HG03066 (cell line): ENCODE data around the gene ZFYVE27.
A peak's percentile ranks its signal among the peaks of the same experiment; 100 is the strongest.

Experiments
- ATAC-seq: cut with Tn5 transposase; IDR thresholded peaks from one replicate; pipeline ENCODE4 v1.9.1; 2021; ENCODE audit warnings: low read depth; ENCODE audit not compliant: unreplicated experiment

Gene ZFYVE27

DNA sequence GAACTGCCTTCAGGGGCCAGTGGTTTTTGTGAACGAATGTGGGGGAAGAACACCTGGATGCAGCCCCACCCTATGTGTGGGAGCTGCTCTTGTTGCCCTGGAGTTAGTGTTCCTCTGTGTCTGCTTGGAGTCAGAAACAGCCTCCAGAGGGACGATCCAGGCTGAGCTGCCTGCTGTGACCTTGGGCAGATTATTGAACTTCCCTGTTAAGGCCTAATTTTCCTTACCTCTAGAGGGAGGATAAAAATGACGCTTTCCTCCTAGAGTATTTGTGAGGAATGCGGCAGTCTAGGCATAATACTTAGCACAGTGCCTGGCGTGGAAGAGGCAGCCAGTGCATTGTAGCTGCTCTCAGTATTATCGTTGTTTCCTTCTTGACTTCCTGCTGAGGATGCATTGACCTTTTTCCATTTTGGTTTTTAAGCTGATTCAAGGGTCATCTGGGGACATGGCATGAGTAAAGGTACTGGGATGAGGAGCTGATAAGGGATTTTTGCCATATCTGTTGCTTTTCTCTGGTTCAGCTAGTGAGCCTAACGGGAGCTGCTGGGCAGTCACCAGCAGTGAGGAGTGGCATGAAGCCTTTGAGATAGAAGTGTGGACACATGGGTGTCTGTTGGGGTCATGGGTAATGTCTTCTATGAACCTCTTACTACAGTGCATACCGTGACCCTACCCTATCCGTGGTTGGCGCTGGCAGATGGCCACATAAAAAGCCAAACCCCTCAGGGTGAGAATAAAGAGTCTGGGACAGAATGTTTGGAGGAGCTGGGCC lies 6.4 kb downstream of the ZFYVE27 start:
- ATAC-seq, result no peak

DNA sequence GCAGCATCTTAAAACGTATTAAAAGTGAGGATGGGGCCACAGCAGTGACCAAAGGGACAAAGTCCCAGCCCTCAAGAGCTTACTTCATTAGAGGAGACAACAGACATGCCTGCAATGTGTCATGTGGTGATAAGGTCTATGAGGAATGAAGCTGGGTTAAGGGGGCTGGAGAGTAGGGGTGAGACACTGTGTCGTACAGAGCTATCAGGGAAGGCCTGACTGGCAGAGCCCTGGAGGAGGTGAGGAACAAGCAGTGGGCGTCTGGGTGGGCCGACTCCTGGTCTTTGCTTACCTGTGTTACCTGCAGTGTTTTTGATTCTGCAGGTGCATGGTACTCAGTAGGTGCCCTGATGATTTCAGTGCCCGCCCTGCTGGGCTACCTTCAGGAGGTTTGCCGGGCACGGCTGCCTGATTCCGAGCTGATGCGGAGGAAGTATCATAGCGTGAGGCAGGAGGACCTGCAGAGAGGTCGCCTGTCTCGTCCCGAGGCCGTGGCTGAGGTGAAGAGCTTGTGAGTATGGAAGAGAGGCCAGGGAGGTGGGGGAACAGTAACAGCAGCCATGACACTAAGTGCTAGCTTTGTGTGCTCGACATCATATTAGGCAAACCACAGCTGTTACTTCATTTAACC lies 7.6 kb downstream of the ZFYVE27 start:
- ATAC-seq, result no peak

DNA sequence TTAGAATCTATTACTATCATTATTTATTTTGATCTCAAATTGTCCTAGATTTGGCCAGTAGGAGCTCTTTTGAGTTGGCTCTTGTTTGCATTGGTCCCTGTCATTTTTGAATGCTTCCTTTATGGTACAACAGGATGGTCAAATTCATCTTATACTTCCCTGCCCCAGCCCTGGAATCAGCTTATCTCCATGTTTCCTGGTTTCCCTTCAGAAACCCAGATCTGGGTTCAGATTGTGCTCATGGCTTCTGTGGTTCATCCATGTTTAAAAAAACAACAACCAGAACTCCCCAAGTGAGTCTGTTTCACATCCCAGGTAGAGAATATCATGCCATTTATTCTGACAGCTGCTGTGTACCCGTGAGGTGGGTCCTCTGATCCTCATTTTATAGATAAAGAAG lies 10.6 kb downstream of the ZFYVE27 start:
- no peak for ATAC-seq

DNA sequence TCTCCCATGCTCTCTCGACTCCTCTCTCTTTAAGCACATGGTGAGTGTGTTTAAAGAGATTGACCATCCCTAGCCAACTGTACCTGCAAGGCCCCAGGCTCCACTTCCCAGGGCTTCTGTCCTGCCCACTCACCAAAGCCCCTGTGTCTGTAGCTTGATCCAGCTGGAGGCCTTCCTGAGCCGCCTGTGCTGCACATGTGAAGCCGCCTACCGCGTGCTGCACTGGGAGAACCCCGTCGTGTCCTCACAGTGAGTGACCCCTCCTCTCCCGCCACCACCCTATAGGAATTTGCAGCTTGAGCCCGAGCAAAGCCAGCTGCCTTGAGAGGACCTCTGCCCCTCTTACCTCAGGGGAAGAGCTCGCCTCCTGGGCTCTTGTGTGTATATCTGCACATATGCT lies 11.2 kb downstream of the ZFYVE27 start:
- no peak for ATAC-seq

DNA sequence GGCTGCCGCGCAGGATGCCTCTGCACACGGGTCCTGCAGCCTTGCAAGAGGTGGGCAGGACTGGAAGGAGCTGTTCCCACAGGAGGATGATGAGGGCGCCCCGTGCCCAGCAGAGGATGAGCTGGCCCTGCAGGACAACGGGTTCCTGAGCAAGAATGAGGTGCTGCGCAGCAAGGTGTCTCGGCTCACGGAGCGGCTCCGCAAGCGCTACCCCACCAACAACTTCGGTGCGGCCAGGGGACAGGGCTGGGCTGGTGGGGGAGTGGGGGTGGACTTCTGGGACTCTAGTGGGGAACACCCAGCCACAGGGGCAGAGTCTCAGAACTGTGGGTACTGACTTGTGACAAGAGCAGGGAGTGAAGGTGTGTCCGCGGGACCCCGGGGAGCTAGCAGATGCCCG lies 16.0 kb downstream of the ZFYVE27 start:
- ATAC-seq, result no peak

DNA sequence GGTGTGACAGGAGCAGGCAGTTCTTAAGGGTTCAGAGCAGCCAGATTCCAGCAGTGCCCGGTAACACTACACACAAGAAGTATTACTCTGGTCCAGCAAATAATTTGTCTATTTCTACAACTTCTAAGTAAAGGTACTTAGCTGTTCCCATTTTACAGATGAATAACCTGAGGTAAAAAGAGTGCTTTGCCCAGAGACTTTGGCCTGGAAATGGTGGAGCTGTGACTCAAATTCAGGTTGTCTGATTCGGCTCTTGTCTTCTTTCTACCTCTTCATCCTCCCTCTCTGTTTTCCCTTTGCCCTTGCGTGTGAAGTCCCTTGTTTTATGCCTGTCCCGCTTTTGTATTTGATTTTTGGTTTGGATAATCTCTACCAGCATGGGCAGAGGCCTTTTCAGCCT lies 17.8 kb downstream of the ZFYVE27 start:
- ATAC-seq, result no peak

DNA sequence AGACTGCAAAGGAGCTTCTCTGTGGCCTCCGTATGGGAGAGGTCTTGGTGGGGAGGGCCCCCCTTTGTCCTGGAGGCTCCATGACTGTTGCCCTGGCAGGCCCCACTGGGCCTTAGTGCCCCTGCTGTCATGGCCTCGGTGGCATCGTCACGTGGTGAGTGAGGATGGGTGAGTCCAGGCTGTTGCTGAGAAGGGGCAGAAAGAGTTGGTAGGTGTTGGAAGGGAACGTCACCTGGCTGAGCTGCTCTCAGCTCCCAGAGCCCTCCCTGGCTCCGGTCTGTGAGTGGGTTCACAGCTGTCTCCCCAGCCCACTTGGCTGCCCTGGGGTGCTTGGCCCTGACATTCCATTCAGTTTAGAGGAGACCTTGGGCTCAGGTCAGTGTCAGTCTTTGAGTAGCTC lies 18.8 kb downstream of the ZFYVE27 start:
- ATAC-seq, result no peak

DNA sequence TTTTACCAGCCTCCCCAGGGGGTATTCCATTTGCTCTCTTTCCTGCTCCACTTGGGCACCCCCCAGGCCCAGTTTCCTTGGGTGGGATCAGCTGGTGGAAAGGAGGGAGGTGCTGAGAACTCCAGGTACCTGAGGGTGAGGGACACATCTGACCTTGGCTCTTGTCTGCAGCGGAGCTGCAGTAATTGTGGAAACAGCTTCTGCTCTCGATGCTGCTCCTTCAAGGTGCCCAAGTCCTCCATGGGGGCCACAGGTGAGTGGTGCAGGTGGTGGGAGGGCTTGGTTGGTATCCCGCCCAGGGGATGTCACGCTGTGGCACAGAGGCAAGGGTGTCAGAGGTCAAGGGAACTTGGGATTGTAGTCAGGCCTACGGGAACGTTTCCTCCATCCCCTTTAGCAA lies 20.5 kb downstream of the ZFYVE27 start:
- ATAC-seq, result no peak

DNA sequence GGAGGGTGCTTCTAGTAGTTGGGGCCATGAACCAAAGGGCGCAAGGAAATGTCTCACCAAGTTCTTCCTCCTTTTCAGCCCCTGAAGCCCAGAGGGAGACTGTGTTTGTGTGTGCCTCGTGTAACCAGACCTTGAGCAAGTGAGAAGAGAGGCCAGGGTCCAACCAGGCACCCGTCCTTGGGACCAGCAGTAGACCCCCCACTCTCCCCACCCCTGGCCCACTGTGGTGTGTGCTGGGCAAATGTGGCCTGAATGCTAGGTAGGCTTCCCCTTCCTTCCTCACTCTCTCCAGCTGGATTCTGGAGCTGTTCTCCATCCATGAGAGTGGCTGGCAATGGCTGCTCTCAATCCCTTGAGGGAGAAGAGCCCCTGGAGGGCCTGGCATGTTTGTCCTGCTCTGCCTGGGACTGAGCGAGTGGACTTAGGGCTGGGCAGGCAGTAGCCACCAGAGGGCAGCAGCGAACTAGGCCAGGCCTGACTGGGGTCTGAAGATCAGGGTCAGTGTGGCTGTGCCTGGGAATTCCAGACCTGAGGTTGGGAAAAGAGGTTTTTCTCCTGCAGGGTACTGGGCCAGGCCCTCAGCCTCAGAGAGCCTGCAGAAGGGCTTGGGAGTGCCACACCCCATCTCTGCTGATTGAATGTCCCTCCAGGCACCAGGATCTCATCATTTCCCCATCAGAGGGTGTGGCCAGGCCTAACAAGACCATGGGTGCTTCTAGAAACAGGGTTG lies 22.4 kb downstream of the ZFYVE27 start:
- peak; percentile 48 for ATAC-seq

DNA sequence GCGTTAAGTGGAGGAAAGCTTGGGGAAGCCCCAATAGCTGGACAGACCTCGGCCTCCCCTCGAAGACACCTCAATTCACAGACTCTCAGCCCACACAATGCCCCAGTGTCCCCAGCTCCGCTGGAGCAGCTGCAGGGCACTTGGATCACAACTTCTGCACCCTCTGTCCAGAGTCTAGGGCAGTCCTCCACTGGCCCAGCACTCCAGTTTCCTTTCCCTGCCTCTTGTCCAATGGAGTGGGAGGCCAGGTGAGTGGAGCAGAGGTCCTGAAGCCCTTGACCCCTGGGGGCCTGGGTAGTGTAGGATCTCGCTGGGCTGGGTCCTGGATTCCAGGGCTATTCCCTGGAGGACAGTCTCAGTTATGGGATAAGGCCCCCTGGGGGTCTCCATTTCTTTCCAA lies 23.0 kb downstream of the ZFYVE27 start:
- ATAC-seq, result no peak

DNA sequence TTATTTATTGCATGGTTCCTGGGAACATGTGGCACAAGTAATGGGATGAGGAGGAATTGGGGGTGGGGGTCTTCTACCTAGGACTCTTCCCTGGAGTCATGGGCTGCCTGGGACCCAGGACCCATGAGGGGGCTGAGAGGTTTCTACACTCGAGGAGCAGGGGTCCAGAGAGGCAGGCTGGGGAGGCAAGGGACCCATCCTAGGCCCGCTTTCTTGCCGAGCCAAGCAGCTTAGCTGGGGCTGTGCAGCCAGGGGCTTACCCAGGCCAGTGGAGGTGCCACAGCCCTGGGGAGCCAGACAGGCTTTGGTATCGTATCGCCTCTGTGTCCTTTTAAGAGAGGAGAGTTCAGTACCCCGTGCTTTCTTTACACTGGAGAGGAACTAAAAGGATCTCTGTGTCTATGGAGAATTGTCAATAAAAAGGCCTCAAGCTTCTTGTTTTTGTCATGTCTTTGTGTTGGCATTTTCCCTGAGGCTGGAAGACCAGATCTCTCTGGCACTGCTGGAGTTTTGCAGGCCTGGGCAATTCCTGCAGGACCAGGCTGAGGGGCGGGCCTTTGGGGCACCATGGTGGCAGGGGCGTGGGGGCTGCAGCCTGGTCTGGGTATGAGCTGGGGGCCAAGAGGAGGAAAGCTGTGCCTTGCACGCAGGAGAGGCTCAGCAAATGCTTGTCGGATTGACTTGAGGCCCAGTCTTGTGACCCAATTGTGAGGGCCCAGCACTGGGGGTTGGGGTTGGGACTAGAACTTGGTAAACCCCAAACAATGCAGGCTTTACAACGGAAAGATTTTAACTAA lies 23.7 kb downstream of the ZFYVE27 start:
- no peak for ATAC-seq

DNA sequence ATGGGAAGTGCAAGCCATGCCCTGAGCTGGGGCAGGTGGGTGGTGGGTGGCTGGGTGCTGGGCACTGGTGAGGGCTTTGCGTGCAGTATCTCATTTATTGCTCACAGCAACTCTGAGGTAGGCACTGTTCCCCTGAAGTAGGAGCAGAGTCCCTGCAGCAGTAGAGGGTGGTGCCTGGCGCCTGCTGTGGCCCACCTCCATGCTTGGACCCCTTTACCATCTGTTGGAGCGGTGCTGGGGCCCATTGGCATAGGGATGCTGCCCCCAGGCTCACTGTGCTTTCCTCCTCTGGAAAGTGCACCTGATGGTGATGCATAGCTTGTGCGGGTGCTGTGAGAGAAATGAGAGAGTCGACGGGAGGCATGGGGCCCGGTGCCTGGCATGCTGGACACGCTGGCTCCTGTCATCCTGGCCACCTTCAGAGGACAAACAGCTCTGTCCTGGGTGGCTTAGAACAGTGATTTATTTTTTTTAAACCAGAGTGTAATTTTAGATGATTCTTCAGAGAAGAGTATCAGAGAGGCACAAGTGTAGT lies 24.5 kb downstream of the ZFYVE27 start:
- ATAC-seq, result no peak

DNA sequence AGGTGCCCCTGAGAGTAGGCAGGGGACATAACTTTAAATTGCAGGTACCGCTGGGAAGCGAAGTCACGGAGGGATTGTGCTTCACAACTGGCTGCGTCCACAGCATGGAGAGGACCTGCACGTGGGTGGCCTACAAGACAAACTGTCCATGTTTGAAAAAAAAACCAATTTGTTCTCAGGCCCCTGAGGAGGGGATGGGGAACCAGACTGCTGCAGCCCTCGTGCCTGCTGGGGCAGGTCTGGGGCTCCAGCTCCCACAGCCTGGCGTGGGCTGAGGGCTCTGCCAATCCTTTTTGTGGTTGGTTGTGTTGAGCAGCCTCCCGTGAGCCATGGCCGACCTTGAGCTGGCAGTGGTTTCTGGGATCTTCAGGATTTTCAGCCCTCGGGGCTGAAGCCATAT lies 25.1 kb downstream of the ZFYVE27 start:
- no peak for ATAC-seq

DNA sequence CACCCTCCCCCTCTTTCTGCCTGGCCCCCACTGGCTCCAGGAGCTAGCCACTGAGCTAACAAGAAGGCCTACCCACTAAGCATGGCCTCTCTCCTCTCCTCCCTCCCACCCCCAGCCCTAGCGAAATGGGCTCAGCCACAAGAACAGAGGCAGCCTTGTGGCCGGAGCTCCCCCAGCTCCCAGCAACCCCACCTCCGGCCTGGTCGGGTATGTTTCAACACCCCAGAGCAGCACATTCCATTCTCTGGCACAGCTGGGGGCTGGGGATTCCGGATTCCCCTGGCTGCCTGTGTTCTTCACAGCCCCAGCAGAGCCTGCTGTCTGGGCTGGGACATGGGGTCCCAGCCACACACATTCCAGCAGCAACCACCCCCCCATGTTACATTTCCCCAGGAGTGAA lies 25.9 kb downstream of the ZFYVE27 start:
- ATAC-seq, result no peak

DNA sequence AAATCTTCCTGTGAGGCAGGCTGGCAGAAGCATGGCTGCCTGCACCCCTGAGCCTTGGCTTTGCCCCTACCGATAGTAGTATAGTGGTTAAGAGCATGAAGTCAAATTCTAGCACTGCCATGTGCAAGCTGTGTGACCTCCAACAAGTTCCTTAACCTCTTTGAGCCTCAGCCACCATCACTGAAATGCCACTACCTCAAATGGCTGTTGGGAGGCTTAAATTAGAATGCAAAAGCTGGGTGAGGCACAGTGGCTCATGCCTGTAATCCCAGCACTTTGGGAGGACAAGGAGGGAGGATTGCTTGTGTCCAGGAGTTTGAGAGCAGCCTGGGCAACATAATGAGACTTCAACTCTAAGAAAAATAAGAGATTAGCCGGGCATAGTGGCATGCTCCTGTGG lies 26.5 kb downstream of the ZFYVE27 start:
- no peak for ATAC-seq

DNA sequence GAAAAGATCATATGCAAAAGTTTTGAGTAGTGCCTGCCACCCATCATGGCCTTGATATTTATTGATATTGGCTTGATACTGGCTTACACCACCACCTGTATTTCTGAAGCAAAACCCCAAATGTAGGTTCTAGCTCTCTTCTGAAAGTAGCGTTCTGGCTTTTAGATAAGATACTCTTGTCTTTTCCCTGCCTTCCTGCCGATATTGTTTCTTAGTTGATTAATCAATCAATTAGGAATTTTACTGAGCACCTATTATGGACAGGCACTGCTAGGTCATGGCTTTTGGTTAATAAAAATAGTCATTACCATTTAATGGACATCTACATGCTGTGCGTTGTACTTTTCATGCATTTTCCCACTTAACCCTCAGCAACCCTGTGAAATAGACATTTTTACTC lies 27.0 kb downstream of the ZFYVE27 start:
- no peak for ATAC-seq

DNA sequence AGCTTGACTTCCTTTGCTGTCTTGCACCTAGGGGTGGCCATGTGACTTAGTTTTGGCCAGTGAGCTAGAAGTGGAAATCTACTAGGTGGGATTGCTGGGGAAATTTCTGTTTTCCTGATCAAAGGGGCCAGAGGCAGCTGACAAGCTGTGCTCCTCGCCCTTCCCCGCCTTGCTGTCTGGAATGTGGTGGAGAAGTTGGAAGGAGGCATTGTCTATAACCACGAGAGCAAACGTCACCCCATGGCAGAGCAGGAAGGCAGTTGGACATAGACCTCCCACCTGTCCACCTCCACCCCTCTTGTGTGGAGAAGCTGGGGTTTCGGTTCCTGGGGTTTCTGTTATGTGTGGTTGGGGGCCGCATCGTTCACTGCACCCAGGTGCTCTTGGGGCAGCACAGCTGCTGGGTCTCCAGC lies 27.6 kb downstream of the ZFYVE27 start:
- ATAC-seq, result no peak

DNA sequence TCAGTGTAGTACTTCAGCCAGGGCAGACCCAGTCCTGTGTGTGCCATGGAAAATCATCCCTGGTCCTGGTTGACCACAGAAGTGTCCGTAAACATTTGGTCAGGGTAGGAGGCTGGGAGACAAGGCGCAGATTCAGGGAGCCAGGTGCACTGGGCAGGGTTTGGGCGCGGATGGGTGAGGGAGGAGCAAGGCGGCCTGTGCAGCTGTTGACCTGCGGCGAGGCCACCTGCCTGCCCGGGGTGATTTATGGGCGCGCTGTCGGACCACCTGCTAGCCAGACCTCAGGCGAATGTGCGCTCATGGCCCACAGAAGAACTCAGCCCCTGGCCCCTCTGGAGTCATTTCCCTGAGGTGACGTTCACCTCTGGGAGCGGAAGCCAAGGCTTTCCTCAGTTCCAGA lies 28.3 kb downstream of the ZFYVE27 start:
- no peak for ATAC-seq

DNA sequence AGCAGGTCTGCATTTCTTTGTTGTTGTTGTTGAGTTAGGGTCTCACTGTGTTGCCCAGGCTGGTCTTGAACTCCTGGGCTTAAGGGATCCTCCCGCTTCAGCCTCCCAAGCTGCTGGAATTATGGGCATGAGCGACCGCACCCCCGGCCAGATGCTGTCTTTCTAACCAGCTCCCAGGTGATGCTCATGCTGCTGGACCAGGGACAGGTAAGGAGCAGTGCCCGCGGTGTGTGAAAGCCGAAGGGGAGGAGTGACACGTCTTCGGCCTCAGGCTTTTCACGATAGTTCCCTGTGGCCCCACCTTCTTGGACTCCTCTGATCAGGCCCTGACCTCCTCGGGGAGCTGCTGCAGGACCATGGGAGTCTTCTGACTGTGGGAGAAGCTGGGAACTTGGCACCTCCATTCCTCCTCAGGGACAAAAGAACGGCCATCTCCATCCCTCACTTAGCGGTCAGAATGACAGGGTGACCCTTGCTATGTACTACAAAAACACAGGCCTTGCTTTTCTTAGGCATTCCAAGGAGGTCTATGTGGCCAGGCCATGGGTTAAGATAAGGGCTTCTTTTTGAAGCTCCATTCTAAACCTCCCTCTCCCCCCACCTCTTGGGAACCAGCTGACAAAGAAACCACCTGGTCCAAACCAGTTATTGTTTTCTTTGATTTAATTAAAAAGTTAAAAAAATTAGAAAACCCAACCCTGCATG lies 29.3 kb downstream of the ZFYVE27 start:
- no peak for ATAC-seq
